HG03558 (cell line): ENCODE data around the gene ZBTB22.
"Not testable (repeated sequence)": the region's sequence is repeated elsewhere in the genome, so short reads cannot be mapped to it uniquely, and the experiment has no call there.

Experiments
- ATAC-seq: cut with Tn5 transposase; IDR thresholded peaks from one replicate; pipeline ENCODE4 v1.9.1; 2021; ENCODE audit warnings: moderate number of reproducible peaks; ENCODE audit not compliant: unreplicated experiment; ENCODE audit errors: extremely low read depth

The ZBTB22 gene, protein sequence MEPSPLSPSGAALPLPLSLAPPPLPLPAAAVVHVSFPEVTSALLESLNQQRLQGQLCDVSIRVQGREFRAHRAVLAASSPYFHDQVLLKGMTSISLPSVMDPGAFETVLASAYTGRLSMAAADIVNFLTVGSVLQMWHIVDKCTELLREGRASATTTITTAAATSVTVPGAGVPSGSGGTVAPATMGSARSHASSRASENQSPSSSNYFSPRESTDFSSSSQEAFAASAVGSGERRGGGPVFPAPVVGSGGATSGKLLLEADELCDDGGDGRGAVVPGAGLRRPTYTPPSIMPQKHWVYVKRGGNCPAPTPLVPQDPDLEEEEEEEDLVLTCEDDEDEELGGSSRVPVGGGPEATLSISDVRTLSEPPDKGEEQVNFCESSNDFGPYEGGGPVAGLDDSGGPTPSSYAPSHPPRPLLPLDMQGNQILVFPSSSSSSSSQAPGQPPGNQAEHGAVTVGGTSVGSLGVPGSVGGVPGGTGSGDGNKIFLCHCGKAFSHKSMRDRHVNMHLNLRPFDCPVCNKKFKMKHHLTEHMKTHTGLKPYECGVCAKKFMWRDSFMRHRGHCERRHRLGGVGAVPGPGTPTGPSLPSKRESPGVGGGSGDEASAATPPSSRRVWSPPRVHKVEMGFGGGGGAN

DNA sequence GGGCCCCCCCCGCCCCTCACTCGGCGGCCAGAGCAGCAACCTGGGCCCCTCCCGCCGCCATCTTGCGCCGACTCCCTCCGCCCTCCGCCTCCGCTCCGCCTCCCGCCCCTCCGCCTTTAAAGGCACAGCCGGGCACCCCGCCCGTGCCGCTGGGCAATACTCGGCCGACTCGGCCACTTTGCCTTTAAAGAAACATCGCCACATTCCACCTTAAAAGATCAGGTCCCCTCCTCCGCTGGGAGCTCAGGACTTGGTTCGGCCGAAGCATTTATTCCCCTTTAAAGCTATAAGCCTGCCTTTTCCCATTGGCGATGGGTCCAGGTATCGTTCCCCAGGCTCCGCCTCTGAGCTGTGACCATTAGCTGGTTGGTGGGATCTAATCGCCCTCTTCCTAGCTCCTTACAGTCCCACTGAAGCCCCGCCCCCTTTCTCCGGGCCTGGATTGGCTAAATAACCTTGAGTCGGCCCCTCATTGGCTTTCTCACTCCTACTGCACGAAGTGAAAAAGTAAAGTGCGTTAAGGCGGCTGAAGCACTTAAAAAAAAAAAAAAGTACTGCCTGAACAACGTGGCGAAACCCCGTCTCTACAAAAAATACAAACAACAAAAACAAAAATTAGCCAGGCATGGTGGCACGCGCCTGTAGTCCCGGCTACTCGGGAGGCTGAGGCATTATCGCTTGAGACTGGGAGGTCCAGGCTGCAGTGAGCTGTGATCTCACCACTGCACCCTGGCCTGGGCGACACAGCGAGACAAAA lies at the start of gene ZBTB22:
ZBTB22 (minus strand) TSS at position 76 of the 757 bp plus-strand sequence. CDS start 828 bp downstream, outside the sequence.
- ATAC-seq: no peak

GRCh38 chr6:33367009-33367714 lies 49.6 kb upstream of the ZBTB22 start:
- no peak for ATAC-seq

DNA sequence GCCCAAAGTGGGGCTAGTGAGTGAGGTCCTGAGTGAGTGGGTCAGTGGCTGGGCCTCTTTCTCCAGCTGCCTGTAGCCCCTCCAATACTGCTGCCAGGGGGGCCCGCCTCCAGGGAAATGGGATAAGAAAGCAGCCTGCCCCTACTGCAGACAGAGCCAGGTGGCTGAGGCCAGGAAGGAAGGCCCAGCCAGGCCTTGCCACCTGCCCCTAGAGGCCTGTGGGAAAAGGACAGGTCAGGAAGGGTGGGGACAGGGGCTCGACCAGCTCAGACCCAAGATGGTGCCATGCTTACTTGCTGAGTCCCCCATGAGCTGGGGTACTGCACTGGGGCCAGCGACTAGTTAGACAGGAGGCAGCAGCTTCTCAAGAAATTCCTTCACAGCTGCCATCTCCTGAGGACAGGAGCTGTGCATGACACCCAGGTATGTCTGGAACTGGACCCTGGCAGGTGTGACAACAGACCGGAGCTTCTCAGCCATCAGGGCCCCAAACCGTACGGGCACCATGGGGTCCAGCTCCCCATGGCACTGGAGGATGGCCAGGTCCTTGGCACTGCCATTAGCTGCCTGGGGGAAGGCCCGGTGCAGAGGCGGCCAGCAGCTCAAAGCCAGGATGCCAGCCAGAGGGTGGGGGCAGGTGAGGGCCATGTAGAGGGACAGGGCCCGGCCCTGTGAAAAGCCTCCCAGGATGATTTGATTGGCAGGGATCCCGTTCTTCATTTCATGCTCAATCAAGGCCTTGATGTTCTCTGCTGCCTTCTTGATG lies 47.8 kb upstream of the ZBTB22 start:
- not testable (repeated sequence) for ATAC-seq

- ATAC-seq: not testable (repeated sequence)
These were observed 47.1 kb upstream of the ZBTB22 start for GRCh38 chr6:33364475-33365205.

GRCh38 chr6:33363486-33363885 lies 45.9 kb upstream of the ZBTB22 start:
- ATAC-seq: not testable (repeated sequence)

GRCh38 chr6:33359331-33359730 lies 41.8 kb upstream of the ZBTB22 start:
- ATAC-seq: no peak

- not testable (repeated sequence) for ATAC-seq
These were observed 39.8 kb upstream of the ZBTB22 start for GRCh38 chr6:33357160-33357871.

GRCh38 chr6:33356295-33356694 lies 38.8 kb upstream of the ZBTB22 start:
- ATAC-seq: no peak

GRCh38 chr6:33355860-33356259 lies 38.3 kb upstream of the ZBTB22 start:
- ATAC-seq: not testable (repeated sequence)

GRCh38 chr6:33347816-33348215 lies 30.3 kb upstream of the ZBTB22 start:
- ATAC-seq: no peak

DNA sequence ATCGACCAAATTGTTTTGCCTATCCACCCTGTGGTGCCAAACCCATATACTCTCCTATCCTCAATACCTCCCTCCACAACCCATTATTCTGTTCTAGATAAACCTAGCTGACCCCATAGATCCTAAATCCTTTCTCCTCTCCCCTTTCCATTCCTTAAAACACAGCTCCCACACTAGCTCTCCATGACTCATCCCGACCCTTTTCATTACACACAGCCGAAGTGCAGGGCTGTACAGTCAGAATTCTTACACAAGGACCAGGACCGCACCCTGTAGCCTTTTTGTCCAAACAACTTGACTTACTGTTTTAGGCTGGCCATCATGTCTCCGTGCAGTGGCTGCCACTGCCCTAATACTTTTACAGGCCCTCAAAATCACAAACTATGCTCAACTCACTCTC lies 29.4 kb upstream of the ZBTB22 start:
- not testable (repeated sequence) for ATAC-seq

GRCh38 chr6:33344701-33345697 lies 27.5 kb upstream of the ZBTB22 start:
- no peak for ATAC-seq

- no peak for ATAC-seq
These were observed 26.5 kb upstream of the ZBTB22 start for GRCh38 chr6:33343953-33344611.

DNA sequence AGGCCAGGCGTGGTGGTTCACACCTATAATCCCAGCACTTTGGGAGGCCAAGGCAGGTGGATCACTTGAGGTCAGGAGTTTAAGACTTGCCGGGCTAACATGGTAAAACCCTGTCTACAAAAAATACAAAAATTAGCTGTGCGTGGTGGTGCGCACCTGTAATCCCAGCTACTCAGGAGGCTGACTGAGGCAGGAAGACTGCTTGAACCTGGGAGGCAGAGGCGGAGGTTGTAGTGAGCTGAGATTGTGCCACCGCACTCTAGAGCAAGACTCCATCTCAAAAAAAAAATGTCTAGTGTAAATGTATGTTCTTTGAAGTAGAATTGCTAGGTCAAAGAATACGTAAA lies 26.0 kb upstream of the ZBTB22 start:
- ATAC-seq: not testable (repeated sequence)

DNA sequence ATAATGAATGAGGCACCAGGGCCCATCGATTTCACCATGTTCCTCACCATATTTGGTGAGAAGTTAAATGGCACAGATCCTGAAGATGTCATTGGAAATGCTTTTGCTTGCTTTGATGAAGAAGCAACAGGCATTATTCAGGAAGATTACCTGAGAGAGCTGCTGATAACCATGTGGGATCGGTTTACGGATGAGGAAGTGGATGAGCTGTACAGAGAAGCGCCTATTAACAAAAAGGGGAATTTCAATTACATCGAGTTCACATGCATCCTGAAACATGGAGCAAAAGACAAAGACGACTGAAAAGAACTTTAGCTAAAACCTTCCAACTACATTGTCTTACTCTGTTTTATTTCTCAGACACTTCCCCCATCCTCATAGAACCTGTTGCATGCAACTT lies 21.6 kb upstream of the ZBTB22 start:
- no peak for ATAC-seq

GRCh38 chr6:33336495-33336894 lies 19.0 kb upstream of the ZBTB22 start:
- no peak for ATAC-seq

DNA sequence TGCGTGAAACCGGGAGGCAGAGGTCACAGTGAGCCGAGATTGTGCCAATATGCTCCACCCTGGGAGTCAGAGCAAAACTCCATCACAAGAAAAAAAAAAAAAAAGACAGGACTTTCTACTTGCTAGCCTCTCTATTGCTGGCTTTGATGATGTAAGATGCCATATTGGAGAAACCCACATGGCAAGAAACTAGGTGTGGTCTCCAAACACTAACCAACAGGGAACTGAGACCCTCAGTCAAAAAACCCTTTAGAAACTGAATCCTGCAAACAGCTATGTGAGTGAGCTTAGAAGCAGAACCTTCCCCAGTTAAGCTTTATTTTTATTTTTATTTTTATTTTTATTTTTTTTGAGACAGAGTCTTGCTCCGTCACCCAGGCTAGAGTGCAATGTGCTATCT lies 18.4 kb upstream of the ZBTB22 start:
- no peak for ATAC-seq
